GM23338 (cell line): ENCODE results near the gene SP5. TPM values are rescaled to one million over a fixed set of nuclear protein-coding genes. Genes with fewer than 3 reads are reported as not detected.

Source experiments
- ATAC-seq: fragments of 200-7000 bp; cut with Tn5 transposase; 3 replicates; pipeline ENCODE4 v1.9.1; 2020
- DNase-seq: peaks from one replicate; pipeline ENCODE4 v3.0.0-alpha.2; 2015; ENCODE audit warnings: low spot score
- H2AFZ ChIP-seq: fragments of 200-600 bp; sonication (generic); 2 replicates; pipeline ENCODE4 v1.8.0; 2016; ENCODE audit warnings: antibody characterized with exemption, mild to moderate bottlenecking, moderate library complexity
- H3F3A ChIP-seq: fragments of 200-600 bp; sonication (generic); replicated peaks from 2 replicates; pipeline ENCODE4 v1.8.0; 2017; ENCODE audit warnings: antibody characterized with exemption, mixed run types, low read depth
- H3K27ac ChIP-seq: fragments of 200-600 bp; sonication (generic); 2 replicates; pipeline ENCODE4 v1.6.1; 2016; ENCODE audit warnings: low read depth
- H3K27me3 ChIP-seq: fragments of 200-600 bp; sonication (generic); 2 replicates; pipeline ENCODE4 v1.8.0; 2016; ENCODE audit warnings: mild to moderate bottlenecking, mixed run types, moderate library complexity; ENCODE audit not compliant: insufficient read depth
- H3K36me3 ChIP-seq: fragments of 200-600 bp; sonication (generic); 2 replicates; pipeline ENCODE4 v1.8.0; 2016; ENCODE audit warnings: mild to moderate bottlenecking; ENCODE audit not compliant: insufficient read depth
- H3K4me1 ChIP-seq: fragments of 200-600 bp; sonication (generic); 2 replicates; pipeline ENCODE4 v1.8.0; 2016; ENCODE audit warnings: mild to moderate bottlenecking, moderate library complexity; ENCODE audit not compliant: insufficient read depth
- H3K4me2 ChIP-seq: fragments of 200-600 bp; sonication (generic); 2 replicates; pipeline ENCODE4 v1.7.1; 2017; ENCODE audit warnings: mixed run types
- H3K4me3 ChIP-seq: fragments of 200-600 bp; sonication (generic); 2 replicates; pipeline ENCODE4 v1.6.1; 2016; ENCODE audit warnings: mixed run types
- H3K79me2 ChIP-seq: fragments of 200-600 bp; sonication (generic); replicated peaks from 2 replicates; pipeline ENCODE4 v1.8.0; 2017; ENCODE audit warnings: mild to moderate bottlenecking; ENCODE audit not compliant: insufficient read depth
- H3K9me2 ChIP-seq: fragments of 200-600 bp; sonication (generic); 2 replicates; pipeline ENCODE4 v1.8.0; 2017; ENCODE audit not compliant: insufficient read depth
- H4K20me1 ChIP-seq: fragments of 200-600 bp; sonication (generic); replicated peaks from 2 replicates; pipeline ENCODE4 v1.8.0; 2017; ENCODE audit warnings: mild to moderate bottlenecking; ENCODE audit not compliant: insufficient read depth
- H3K27ac Mint-ChIP-seq: 2 replicates; pipeline ENCODE4 v1.8.0; 2020; ENCODE audit warnings: inconsistent platforms, mild to moderate bottlenecking, moderate library complexity, mixed read lengths
- H3K27me3 Mint-ChIP-seq: 3 replicates; pipeline ENCODE4 v1.8.0; 2022; ENCODE audit warnings: low read depth, mild to moderate bottlenecking, moderate library complexity, mixed read lengths, inconsistent platforms; ENCODE audit not compliant: insufficient read depth, poor library complexity
- H3K36me3 Mint-ChIP-seq: 3 replicates; pipeline ENCODE4 v1.8.0; 2021; ENCODE audit warnings: low read depth, mild to moderate bottlenecking, inconsistent platforms, moderate library complexity, mixed read lengths
- H3K4me1 Mint-ChIP-seq: 3 replicates; pipeline ENCODE4 v1.8.0; 2020; ENCODE audit warnings: mild to moderate bottlenecking, inconsistent platforms, mixed read lengths
- H3K4me3 Mint-ChIP-seq: 3 replicates; pipeline ENCODE4 v1.8.0; 2021; ENCODE audit warnings: moderate library complexity, mild to moderate bottlenecking, inconsistent platforms, mixed read lengths
- H3K9me3 Mint-ChIP-seq: 3 replicates; pipeline ENCODE4 v1.8.0; 2020; ENCODE audit warnings: moderate library complexity, mild to moderate bottlenecking, inconsistent platforms, mixed read lengths
- CREB1 ChIP-seq: fragments of 250-450 bp; sonication (Bioruptor Pico); IDR thresholded peaks from 2 replicates; pipeline ENCODE4 v1.5.0; 2020; ENCODE audit warnings: low read depth, mild to moderate bottlenecking, moderate library complexity
- ETS1 ChIP-seq: IDR thresholded peaks from 2 replicates; pipeline ENCODE4 v1.6.1; 2016; ENCODE audit warnings: antibody characterized with exemption
- EZH2 ChIP-seq: fragments of 200-600 bp; sonication (generic); IDR thresholded peaks from one replicate; pipeline ENCODE4 v1.8.0; 2017; ENCODE audit warnings: antibody characterized with exemption, mild to moderate bottlenecking, low read depth; ENCODE audit not compliant: unreplicated experiment
- EZH2phosphoT487 ChIP-seq: fragments of 200-600 bp; sonication (generic); IDR thresholded peaks from one replicate; pipeline ENCODE4 v1.8.1; 2018; ENCODE audit warnings: antibody characterized with exemption; ENCODE audit not compliant: unreplicated experiment
- JUNB ChIP-seq: IDR thresholded peaks from one replicate; pipeline ENCODE4 v1.6.1; 2016; ENCODE audit warnings: antibody characterized with exemption; ENCODE audit not compliant: unreplicated experiment
- NANOG ChIP-seq: IDR thresholded peaks from 2 replicates; pipeline ENCODE4 v1.6.1; 2016; ENCODE audit warnings: antibody characterized with exemption, borderline replicate concordance
- POLR2AphosphoS5 ChIP-seq: IDR thresholded peaks from 2 replicates; pipeline ENCODE4 v1.6.1; 2016; ENCODE audit warnings: antibody characterized with exemption, low read depth
- REST ChIP-seq: IDR thresholded peaks from one replicate; pipeline ENCODE4 v1.6.1; 2018; ENCODE audit warnings: antibody characterized with exemption; ENCODE audit not compliant: unreplicated experiment
- ZNF114 ChIP-seq: fragments of 250-450 bp; sonication (Bioruptor Pico); IDR thresholded peaks from 2 replicates; pipeline ENCODE4 v1.5.0; 2020; ENCODE audit warnings: mild to moderate bottlenecking, moderate library complexity
- ZNF331 ChIP-seq: fragments of 250-450 bp; sonication (Bioruptor Pico); IDR thresholded peaks from 2 replicates; pipeline ENCODE4 v1.5.0; 2020; ENCODE audit warnings: low read depth, mild to moderate bottlenecking, moderate library complexity
- polyA plus RNA-seq: library from polyadenylated mRNA; unstranded; fragments of >200 nt; fragmentation: Nextera tagmentation; extraction: Ambion mirVana; gene quantifications from 2 replicates; pipeline ENCODE4 v1.2.1, GENCODE V29; 2016
- total RNA-seq: library from RNA; depleted of rRNA; stranded (reverse); fragments of >200 nt; shearing (Covaris generic); gene quantifications from 2 replicates; pipeline ENCODE4 v1.2.3, GENCODE V29; 2014
- TF ChIP-seq, protein P1 (sequence below), 2 experiments: fragments of 200-600 bp in 1 of 2; sonication (generic) in 1 of 2; conservative IDR thresholded peaks; 2 replicates each; pipeline versions ENCODE4 v1.5.1 to v1.6.1; 2016 to 2017; ENCODE audit warnings: antibody characterized with exemption in 2 of 2, low read depth in 2 of 2, mild to moderate bottlenecking in 2 of 2, moderate library complexity in 1 of 2
- TF ChIP-seq, protein P2 (sequence below): fragments of 250-450 bp; sonication (Bioruptor Pico); IDR thresholded peaks from 2 replicates; pipeline ENCODE4 v1.5.0; 2020; ENCODE audit warnings: mild to moderate bottlenecking, moderate library complexity

SP5 gene
- total and polyA plus RNA-seq, 2 experiments from 2014 or later: 0.21 to 0.32 TPM

DNA sequence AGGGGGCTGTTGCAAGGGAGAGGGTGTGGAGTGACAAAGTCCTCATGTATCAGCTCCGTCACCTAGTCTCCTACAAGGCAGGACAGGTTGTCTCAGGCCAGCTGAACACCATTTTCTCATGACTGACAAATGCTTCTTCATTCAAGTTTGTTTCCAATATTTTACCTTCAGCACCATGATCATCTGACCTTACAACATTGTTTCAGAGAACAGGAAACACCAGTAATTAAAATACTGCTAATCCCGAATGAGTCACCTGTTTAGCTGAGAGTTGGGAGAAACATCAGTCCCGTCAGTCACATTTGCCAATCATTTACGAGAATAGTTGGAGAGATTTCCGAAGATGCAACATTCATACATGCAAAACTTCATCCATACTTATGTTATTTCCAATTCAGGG lies 25.7 kb upstream of the SP5 start:
- no peak overlapping the region for H2AFZ ChIP-seq
- no peaks in the 10 kb centered on the region for H4K20me1 ChIP-seq
- ATAC-seq (no peak), DNase-seq (no peak)
- H3K36me3 ChIP-seq: no peaks in the 10 kb centered on the region
- Mint-ChIP-seq H3K4me3 (no peak overlapping the region), H3K4me1 (peaks cover 14% of the 10 kb centered on the region), H3K27me3 (peaks cover 3% of the 10 kb centered on the region), H3K27ac (no peak overlapping the region), H3K36me3 (no peaks in the 10 kb centered on the region), H3K9me3 (no peaks in the 10 kb centered on the region; the same call in 2 of the 3 replicates)
- H3K27me3 ChIP-seq: no peaks in the 10 kb centered on the region
- TF ChIP-seq REST (no peak), CREB1 (no peak), EZH2phosphoT487 (no peak), POLR2AphosphoS5 (no peak), ZNF331 (no peak), ETS1 (no peak), ZNF114 (CRISPR knock-in tag) (no peak), EZH2 (no peak), NANOG (no peak), JUNB (no peak)
- TF ChIP-seq, protein P1, sequence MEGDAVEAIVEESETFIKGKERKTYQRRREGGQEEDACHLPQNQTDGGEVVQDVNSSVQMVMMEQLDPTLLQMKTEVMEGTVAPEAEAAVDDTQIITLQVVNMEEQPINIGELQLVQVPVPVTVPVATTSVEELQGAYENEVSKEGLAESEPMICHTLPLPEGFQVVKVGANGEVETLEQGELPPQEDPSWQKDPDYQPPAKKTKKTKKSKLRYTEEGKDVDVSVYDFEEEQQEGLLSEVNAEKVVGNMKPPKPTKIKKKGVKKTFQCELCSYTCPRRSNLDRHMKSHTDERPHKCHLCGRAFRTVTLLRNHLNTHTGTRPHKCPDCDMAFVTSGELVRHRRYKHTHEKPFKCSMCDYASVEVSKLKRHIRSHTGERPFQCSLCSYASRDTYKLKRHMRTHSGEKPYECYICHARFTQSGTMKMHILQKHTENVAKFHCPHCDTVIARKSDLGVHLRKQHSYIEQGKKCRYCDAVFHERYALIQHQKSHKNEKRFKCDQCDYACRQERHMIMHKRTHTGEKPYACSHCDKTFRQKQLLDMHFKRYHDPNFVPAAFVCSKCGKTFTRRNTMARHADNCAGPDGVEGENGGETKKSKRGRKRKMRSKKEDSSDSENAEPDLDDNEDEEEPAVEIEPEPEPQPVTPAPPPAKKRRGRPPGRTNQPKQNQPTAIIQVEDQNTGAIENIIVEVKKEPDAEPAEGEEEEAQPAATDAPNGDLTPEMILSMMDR (conservative IDR thresholded peaks at IDR 0.05; ENCODE audit: low read depth in 2 of 2): no peak
- TF ChIP-seq, protein P2, sequence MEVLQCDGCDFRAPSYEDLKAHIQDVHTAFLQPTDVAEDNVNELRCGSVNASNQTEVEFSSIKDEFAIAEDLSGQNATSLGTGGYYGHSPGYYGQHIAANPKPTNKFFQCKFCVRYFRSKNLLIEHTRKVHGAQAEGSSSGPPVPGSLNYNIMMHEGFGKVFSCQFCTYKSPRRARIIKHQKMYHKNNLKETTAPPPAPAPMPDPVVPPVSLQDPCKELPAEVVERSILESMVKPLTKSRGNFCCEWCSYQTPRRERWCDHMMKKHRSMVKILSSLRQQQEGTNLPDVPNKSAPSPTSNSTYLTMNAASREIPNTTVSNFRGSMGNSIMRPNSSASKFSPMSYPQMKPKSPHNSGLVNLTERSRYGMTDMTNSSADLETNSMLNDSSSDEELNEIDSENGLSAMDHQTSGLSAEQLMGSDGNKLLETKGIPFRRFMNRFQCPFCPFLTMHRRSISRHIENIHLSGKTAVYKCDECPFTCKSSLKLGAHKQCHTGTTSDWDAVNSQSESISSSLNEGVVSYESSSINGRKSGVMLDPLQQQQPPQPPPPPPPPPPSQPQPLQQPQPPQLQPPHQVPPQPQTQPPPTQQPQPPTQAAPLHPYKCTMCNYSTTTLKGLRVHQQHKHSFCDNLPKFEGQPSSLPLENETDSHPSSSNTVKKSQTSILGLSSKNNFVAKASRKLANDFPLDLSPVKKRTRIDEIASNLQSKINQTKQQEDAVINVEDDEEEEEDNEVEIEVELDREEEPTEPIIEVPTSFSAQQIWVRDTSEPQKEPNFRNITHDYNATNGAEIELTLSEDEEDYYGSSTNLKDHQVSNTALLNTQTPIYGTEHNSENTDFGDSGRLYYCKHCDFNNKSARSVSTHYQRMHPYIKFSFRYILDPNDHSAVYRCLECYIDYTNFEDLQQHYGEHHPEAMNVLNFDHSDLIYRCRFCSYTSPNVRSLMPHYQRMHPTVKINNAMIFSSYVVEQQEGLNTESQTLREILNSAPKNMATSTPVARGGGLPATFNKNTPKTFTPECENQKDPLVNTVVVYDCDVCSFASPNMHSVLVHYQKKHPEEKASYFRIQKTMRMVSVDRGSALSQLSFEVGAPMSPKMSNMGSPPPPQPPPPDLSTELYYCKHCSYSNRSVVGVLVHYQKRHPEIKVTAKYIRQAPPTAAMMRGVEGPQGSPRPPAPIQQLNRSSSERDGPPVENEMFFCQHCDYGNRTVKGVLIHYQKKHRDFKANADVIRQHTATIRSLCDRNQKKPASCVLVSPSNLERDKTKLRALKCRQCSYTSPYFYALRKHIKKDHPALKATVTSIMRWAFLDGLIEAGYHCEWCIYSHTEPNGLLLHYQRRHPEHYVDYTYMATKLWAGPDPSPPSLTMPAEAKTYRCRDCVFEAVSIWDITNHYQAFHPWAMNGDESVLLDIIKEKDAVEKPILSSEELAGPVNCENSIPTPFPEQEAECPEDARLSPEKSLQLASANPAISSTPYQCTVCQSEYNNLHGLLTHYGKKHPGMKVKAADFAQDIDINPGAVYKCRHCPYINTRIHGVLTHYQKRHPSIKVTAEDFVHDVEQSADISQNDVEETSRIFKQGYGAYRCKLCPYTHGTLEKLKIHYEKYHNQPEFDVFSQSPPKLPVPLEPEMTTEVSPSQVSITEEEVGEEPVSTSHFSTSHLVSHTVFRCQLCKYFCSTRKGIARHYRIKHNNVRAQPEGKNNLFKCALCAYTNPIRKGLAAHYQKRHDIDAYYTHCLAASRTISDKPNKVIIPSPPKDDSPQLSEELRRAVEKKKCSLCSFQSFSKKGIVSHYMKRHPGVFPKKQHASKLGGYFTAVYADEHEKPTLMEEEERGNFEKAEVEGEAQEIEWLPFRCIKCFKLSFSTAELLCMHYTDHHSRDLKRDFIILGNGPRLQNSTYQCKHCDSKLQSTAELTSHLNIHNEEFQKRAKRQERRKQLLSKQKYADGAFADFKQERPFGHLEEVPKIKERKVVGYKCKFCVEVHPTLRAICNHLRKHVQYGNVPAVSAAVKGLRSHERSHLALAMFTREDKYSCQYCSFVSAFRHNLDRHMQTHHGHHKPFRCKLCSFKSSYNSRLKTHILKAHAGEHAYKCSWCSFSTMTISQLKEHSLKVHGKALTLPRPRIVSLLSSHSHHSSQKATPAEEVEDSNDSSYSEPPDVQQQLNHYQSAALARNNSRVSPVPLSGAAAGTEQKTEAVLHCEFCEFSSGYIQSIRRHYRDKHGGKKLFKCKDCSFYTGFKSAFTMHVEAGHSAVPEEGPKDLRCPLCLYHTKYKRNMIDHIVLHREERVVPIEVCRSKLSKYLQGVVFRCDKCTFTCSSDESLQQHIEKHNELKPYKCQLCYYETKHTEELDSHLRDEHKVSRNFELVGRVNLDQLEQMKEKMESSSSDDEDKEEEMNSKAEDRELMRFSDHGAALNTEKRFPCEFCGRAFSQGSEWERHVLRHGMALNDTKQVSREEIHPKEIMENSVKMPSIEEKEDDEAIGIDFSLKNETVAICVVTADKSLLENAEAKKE (CRISPR knock-in tag): no peak
- no peaks in the 10 kb centered on the region for H3F3A ChIP-seq
- H3K4me2 ChIP-seq: no peak overlapping the region
- H3K4me3 ChIP-seq: no peak overlapping the region
- H3K79me2 ChIP-seq: no peaks in the 10 kb centered on the region
- H3K27ac ChIP-seq: no peak overlapping the region
- H3K4me1 ChIP-seq: no peaks in the 10 kb centered on the region
- H3K9me2 ChIP-seq: no peaks in the 10 kb centered on the region
